Measurements from ENCODE around the gene OXLD1. TPM values are rescaled to one million over a fixed set of nuclear protein-coding genes. Genes with fewer than 3 reads are reported as not detected.

OXLD1 gene
- total and polyA plus RNA-seq, 3 experiments from 2014 or later: 50.8 to 78.9 (median 55.7) TPM

DNA sequence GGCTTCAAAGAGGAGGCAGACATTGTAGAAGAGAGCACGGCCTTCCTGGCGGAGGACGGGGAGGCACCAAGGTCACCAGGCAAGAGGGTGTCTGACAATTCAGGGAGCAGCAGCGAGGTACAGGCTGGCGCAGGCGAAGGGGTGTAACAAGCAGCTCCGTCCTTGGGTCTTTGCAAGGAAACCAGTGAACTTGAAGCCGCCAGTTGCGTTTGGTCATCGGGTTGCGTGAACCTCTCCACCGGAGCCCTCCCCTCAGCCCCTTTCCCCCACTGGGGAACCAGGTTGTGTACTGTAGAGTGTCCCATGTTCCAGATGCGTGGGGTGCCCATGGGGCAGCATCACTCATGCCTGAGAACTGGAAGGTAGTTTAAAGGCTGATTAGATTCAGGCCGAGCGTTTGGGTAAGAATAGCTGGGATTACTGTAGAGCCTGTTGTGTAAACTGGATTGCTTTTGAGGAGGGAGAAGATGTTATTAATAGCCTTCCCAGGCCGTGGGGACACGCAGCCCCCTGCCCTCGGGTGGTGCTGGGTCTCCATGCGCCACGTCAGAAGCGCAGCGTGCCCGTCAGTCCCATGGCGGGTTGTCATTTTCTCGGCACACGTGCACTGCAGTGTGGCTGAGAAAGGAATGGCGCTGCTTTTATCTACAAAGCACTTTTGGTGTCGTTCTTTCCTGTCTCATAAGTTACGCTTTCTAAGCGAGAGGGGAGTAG, 39.3 kb upstream of the OXLD1 start:
- Mint-ChIP-seq H3K36me3 (peaks cover 0 to 46% (median 4%) of the 10 kb centered on the region in 3 donors), H3K4me3 (peak overlapping the region in 6 of 7 donors; percentile 8 to 54 (median 36)), H3K9me3 (no peaks in the 10 kb centered on the region), H3K4me1 (peaks cover 25 to 43% (median 26%) of the 10 kb centered on the region in 3 donors), H3K27ac (peak overlapping the region in 4 of 8 donors; percentile 8 to 69 (median 39)), H3K27me3 (no peaks in the 10 kb centered on the region)
- peaks cover 37% of the 10 kb centered on the region for H3K4me1 ChIP-seq (ENCODE audit: insufficient read depth, low read length)
- H3K4me3 ChIP-seq (ENCODE audit: low read length): no peak overlapping the region
- POLR2A ChIA-PET: interaction anchor here (0.6 kb wide), 1 partner anchor 21 kb away, joined by 5 read pairs; no protein-coding TSS in a partner anchor
- no peak overlapping the region for H3K27ac ChIP-seq (ENCODE audit: low read depth, low read length)
- H3K9me3 ChIP-seq (ENCODE audit: low read length): no peaks in the 10 kb centered on the region
- no peak for DNase-seq
- H3K27me3 ChIP-seq (ENCODE audit: insufficient read depth, low read length, poor library complexity, severe bottlenecking): no peaks in the 10 kb centered on the region
- CTCF ChIA-PET: no interaction called here
- peaks cover 11% of the 10 kb centered on the region for H3K36me3 ChIP-seq (ENCODE audit: insufficient read depth, low read length)

DNA sequence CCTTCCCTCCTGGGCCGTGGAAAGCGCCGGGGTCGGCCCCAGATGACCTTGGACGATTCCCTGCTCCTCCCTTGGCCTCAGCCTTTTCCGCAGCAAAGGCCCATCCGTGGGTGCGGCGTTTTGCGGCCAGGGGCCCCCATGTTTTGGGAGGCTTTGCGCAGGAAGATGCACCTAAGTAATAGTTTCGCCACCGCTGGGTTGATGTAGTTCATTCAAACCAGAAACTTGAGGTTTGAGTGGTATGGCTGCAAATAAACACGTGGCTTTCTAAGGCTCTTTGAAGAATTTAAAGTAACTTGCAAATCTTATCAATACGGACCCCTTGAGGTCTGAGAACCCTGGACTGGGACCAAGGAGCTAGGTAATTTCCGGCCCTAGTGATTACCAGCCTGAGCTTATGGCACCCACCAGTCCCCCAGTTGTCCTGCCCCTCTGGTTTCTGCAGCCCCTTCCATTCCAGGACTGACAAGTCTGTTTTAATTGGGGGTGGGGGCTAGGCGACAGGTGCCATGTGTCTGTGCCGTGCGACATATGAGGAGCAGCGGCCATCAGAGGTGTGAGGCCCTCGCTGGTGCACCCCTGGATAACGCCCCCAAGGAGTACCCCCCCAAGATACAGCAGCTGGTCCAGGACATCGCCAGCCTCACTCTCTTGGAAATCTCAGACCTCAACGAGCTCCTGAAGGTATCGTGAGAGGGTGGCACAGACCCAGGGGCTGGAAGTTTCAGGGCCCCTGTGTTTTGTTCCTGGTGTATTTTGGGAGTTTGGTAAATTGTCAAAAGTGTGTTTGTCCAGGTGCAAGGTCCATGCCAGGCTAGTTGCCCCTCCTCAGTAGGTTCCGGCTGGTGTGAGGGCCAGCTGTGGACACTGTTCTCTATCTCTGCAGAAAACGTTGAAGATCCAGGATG, 37.6 kb upstream of the OXLD1 start:
- Histone ChIP-seq H3K27me3 (ENCODE audit: insufficient read depth, low read length, poor library complexity, severe bottlenecking) (no peaks in the 10 kb centered on the region), H3K4me1 (ENCODE audit: insufficient read depth, low read length) (peaks cover 31% of the 10 kb centered on the region), H3K36me3 (ENCODE audit: insufficient read depth, low read length) (peaks cover 11% of the 10 kb centered on the region), H3K9me3 (ENCODE audit: low read length) (no peaks in the 10 kb centered on the region), H3K4me3 (ENCODE audit: low read length) (peak overlapping the region; percentile 63), H3K27ac (ENCODE audit: low read depth, low read length) (peak overlapping the region; percentile 91)
- peaks cover 19 to 38% (median 23%) of the 10 kb centered on the region in 3 donors for H3K4me1 Mint-ChIP-seq
- DNase-seq: peak in 1 of 5 donors; percentile 28
- POLR2A ChIA-PET: interaction anchor here (1.0 to 2.8 kb wide), 5 partner anchors 7 to 319 kb away, joined by 3 to 38 read pairs (median 4); partner anchors contain the start of genes ARHGDIA, ARL16, CENPX and HGS
- peak overlapping the region; percentile 77 to 96 (median 90) for H3K27ac Mint-ChIP-seq
- no peaks in the 10 kb centered on the region for H3K27me3 Mint-ChIP-seq
- peaks cover 0 to 50% (median 4%) of the 10 kb centered on the region in 3 donors for H3K36me3 Mint-ChIP-seq
- H3K4me3 Mint-ChIP-seq: peak overlapping the region; percentile 73 to 90 (median 83)
- CTCF ChIA-PET: interaction anchor here (2.2 kb wide), 1 partner anchor 19 kb away, joined by 12 read pairs; the partner anchor contains the start of genes ARL16 and HGS
- no peaks in the 10 kb centered on the region for H3K9me3 Mint-ChIP-seq

DNA sequence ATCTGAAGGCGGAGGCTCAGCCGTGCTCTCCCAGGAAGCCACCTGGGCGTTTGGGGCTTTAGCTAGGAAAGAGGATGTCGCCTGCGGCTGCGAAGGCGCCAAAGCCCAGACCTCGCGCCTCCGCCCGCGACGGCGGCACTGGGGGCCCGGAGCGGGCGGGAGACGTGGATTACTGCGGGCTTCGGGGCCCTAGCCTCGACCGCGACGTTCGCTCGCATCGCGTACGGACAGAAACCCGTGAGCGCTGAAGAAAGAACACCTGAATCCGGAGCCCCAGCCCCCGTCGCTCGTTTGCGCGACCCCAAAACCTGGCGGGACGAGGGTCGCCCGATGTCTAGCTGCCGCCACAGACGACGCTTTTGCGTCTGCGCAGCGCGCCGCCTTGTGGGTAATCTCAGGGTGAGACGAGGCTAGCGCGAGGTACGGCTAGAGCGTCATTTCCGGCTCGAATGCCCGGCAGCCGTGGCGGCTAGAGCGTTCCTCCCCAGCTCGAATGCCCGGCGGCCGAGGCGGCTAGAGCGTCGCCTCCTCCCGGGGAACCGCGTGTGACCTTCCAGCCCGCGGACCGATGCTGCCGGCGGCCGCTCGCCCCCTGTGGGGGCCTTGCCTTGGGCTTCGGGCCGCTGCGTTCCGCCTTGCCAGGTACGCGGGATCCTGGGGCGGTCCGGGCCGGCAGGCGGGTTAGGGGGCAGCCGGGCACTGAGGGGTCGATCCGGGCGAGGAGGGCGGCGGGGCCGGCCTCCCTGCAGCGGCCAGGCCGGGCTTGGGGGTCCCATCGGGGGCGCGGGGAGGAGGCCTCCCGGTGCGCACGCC, 36.7 kb upstream of the OXLD1 start, which contains the start of gene MRPL12:
TSS of gene MRPL12 (plus strand) at position 434 of the 813 bp plus-strand sequence. CDS start at position 569, 135 bp downstream.
- Mint-ChIP-seq H3K4me1 (peaks cover 19 to 41% (median 23%) of the 10 kb centered on the region in 3 donors), H3K27me3 (no peaks in the 10 kb centered on the region), H3K9me3 (no peaks in the 10 kb centered on the region), H3K36me3 (peaks cover 0 to 57% (median 4%) of the 10 kb centered on the region in 3 donors), H3K27ac (peak within 1 kb of the TSS; percentile 94 to 98 (median 96)), H3K4me3 (peak within 1 kb of the TSS; percentile 85 to 99 (median 90))
- Histone ChIP-seq H3K4me3 (ENCODE audit: low read length) (peak within 1 kb of the TSS; percentile 63), H3K27ac (ENCODE audit: low read depth, low read length) (peak within 1 kb of the TSS; percentile 91), H3K27me3 (ENCODE audit: insufficient read depth, low read length, poor library complexity, severe bottlenecking) (no peaks in the 10 kb centered on the region), H3K4me1 (ENCODE audit: insufficient read depth, low read length) (peaks cover 31% of the 10 kb centered on the region), H3K9me3 (ENCODE audit: low read length) (no peaks in the 10 kb centered on the region), H3K36me3 (ENCODE audit: insufficient read depth, low read length) (peaks cover 11% of the 10 kb centered on the region)
- peak; percentile 84 to 92 (median 85) for DNase-seq
- ChIA-PET POLR2A (interaction anchor here (1.0 to 2.8 kb wide), 8 partner anchors 8 to 320 kb away, joined by 3 to 38 read pairs (median 4); partner anchors contain the start of genes ARHGDIA, ARL16, CENPX and HGS), CTCF (interaction anchor here (1.4 to 2.2 kb wide), 2 partner anchors 19 to 335 kb away, joined by 3 to 12 read pairs; partner anchors contain the start of genes ARL16, DCXR and HGS)

DNA sequence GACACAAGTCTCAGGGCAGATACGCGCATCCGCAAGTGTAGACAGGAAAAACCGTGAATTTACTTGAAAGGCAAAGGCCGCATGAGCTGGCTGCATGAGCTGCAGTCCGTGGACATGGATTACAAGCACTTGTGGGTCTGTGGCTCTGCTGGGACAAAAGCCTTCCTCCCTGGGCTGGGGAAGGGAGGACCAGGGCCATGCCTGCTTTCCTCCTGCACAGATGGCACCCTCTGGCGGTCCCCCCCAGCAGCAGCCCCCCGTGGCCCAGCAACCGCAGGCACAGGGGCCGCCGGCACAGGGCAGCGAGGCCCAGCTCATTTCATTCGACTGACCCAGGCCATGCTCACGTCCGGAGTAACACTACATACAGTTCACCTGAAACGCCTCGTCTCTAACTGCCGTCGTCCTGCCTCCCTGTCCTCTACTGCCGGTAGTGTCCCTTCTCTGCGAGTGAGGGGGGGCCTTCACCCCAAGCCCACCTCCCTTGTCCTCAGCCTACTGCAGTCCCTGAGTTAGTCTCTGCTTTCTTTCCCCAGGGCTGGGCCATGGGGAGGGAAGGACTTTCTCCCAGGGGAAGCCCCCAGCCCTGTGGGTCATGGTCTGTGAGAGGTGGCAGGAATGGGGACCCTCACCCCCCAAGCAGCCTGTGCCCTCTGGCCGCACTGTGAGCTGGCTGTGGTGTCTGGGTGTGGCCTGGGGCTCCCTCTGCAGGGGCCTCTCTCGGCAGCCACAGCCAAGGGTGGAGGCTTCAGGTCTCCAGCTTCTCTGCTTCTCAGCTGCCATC, 35.1 kb upstream of the OXLD1 start:
- CTCF ChIA-PET: interaction anchor here (0.9 kb wide), 1 partner anchor 158 kb away, joined by 3 read pairs; no protein-coding TSS in a partner anchor
- Histone ChIP-seq H3K36me3 (ENCODE audit: insufficient read depth, low read length) (peaks cover 22% of the 10 kb centered on the region), H3K4me3 (ENCODE audit: low read length) (no peak overlapping the region), H3K27ac (ENCODE audit: low read depth, low read length) (peak overlapping the region; percentile 91), H3K4me1 (ENCODE audit: insufficient read depth, low read length) (peaks cover 31% of the 10 kb centered on the region), H3K9me3 (ENCODE audit: low read length) (no peaks in the 10 kb centered on the region), H3K27me3 (ENCODE audit: insufficient read depth, low read length, poor library complexity, severe bottlenecking) (no peaks in the 10 kb centered on the region)
- DNase-seq: no peak
- Mint-ChIP-seq H3K4me3 (peak overlapping the region; percentile 85 to 99 (median 90)), H3K36me3 (peaks cover 0 to 63% (median 4%) of the 10 kb centered on the region in 3 donors), H3K27ac (peak overlapping the region; percentile 47 to 98 (median 95)), H3K27me3 (no peaks in the 10 kb centered on the region), H3K9me3 (no peaks in the 10 kb centered on the region), H3K4me1 (peaks cover 19 to 41% (median 25%) of the 10 kb centered on the region in 3 donors)
- POLR2A ChIA-PET: interaction anchor here (0.6 to 2.8 kb wide), 3 partner anchors 18 to 267 kb away, joined by 3 to 38 read pairs (median 4); partner anchors contain the start of genes ARL16 and HGS

DNA sequence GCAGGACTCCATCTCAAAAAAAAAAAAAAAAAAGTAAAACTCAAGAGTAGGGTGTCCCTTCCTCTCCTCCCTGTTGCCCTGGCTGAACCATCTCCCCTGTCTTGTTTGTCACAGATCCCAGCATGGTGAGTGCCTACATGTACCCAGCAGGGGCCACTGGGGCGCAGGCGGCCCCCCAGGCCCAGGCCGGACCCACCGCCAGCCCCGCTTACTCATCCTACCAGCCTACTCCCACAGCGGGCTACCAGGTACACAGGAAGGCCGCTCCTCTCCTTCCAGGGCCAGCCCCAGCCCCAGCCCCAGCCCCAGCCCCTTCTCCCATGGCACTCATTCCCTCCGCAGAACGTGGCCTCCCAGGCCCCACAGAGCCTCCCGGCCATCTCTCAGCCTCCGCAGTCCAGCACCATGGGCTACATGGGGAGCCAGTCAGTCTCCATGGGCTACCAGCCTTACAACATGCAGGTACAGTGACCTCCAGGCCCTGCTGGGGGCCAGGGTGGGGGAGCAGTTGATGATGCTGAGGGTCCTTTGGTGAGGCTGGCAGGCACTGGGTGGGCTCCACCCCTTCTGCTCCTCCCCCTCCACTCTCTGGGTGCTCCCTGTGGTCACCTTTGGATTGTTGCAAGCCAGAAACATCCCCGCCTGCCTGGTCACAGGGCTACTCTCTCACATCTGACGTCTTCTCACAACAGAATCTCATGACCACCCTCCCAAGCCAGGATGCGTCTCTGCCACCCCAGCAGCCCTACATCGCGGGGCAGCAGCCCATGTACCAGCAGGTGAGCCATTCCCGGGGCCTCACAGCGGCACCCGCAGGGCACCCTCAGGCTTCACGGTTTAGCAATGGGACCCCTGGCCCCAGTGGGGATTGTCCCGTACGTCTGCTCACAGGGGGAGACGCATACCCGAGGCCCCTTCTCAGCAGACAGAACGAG, 34.2 kb upstream of the OXLD1 start:
- Histone ChIP-seq H3K9me3 (ENCODE audit: low read length) (no peaks in the 10 kb centered on the region), H3K4me3 (ENCODE audit: low read length) (no peak overlapping the region), H3K27me3 (ENCODE audit: insufficient read depth, low read length, poor library complexity, severe bottlenecking) (no peaks in the 10 kb centered on the region), H3K4me1 (ENCODE audit: insufficient read depth, low read length) (peaks cover 31% of the 10 kb centered on the region), H3K36me3 (ENCODE audit: insufficient read depth, low read length) (peaks cover 23% of the 10 kb centered on the region), H3K27ac (ENCODE audit: low read depth, low read length) (no peak overlapping the region)
- Mint-ChIP-seq H3K4me3 (peak overlapping the region in 5 of 7 donors; percentile 8 to 99 (median 80)), H3K27me3 (no peaks in the 10 kb centered on the region), H3K4me1 (peaks cover 19 to 37% (median 25%) of the 10 kb centered on the region in 3 donors), H3K9me3 (no peaks in the 10 kb centered on the region), H3K36me3 (peaks cover 0 to 63% (median 1%) of the 10 kb centered on the region in 3 donors), H3K27ac (peak overlapping the region; percentile 29 to 96 (median 53))
- ChIA-PET POLR2A (interaction anchor here (2.8 kb wide), 1 partner anchor 17 kb away, joined by 38 read pairs; the partner anchor contains the start of genes ARL16 and HGS), CTCF (no interaction called here)
- DNase-seq: no peak
